Fibroblast of the aortic adventitia (primary cell): ENCODE data around the gene FER. TPM values are rescaled to one million over a fixed set of nuclear protein-coding genes. Genes with fewer than 3 reads are reported as not detected.
"Not testable (repeated sequence)": the region's sequence is repeated elsewhere in the genome, so short reads cannot be mapped to it uniquely, and the experiment has no call there.

Experiments
- DNase-seq: peaks from one replicate; pipeline ENCODE4 v3.0.0-alpha.2; 2010; ENCODE audit warnings: low read depth
- H3K4me3 ChIP-seq: 2 replicates; pipeline ENCODE4 v1.5.1; 2011; ENCODE audit warnings: low read depth, mild to moderate bottlenecking, control low read depth, low read length, moderate library complexity
- total RNA-seq: library from RNA; depleted of rRNA; stranded (reverse); fragments of >200 nt; gene quantifications from 2 replicates; pipeline ENCODE4 v1.2.3, GENCODE V29; 2012; ENCODE audit warnings: low replicate concordance
- TF ChIP-seq, protein P1 (sequence below): IDR thresholded peaks from 2 replicates; pipeline ENCODE4 v1.5.1; 2011; ENCODE audit warnings: mild to moderate bottlenecking, low read length, control low read depth, inconsistent platforms; ENCODE audit not compliant: insufficient read depth

FER gene
- total RNA-seq, 1 donor: 41.5 TPM

DNA sequence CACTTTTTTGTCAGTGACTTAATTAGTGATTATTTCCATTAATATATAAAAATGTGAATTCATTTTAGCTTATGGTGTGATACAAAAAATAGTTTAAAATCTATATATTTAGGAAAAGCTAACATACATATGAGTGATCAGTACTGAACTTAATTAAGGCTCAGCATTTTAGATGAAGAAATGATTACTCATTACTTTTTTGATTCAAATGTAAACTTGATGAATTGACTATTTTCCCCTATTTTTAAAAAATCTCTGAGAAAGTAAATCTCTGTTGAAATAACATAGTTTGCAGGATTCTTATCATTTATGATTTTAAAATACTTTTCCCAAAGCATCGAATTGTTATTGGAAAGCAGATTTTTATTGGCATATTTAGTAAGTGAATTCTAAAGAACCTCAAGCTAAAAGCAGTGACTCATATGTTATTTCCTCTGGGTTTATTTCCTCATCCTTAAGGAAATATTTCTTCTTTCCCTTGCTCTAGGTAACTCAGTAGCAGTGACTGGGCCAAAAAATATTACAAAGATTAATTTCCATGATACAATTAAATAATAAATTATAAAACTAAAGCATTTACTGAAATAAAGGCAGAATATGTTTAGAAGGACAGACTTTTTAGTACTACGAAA, 290.6 kb downstream of the FER start:
- DNase-seq: peak; percentile 24

DNA sequence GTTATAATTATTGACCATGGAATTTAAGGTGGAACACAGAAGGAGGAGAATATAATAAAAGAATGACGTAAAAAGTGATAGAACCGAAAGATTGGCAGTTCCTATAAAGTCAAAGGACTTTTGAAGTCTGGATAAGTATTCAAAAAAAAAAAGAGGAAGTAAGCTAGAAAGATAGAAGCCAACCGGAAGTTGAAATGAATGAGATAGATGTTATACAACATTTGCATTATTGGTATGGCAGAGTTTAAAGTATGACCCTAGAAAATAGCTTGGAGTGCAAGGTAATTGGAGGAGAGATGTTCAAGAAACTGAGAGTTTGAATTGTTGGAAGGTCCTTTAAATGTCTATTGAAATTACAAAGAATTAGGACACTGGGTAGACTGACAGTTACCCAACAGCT, 293.6 kb downstream of the FER start:
- no peak overlapping the region for H3K4me3 ChIP-seq
- TF ChIP-seq, protein P1, sequence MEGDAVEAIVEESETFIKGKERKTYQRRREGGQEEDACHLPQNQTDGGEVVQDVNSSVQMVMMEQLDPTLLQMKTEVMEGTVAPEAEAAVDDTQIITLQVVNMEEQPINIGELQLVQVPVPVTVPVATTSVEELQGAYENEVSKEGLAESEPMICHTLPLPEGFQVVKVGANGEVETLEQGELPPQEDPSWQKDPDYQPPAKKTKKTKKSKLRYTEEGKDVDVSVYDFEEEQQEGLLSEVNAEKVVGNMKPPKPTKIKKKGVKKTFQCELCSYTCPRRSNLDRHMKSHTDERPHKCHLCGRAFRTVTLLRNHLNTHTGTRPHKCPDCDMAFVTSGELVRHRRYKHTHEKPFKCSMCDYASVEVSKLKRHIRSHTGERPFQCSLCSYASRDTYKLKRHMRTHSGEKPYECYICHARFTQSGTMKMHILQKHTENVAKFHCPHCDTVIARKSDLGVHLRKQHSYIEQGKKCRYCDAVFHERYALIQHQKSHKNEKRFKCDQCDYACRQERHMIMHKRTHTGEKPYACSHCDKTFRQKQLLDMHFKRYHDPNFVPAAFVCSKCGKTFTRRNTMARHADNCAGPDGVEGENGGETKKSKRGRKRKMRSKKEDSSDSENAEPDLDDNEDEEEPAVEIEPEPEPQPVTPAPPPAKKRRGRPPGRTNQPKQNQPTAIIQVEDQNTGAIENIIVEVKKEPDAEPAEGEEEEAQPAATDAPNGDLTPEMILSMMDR: no peak
- no peak for DNase-seq

More for the DNA sequence above, 290.6 kb downstream of the FER start:
- TF ChIP-seq, protein P1: no peak
- no peak overlapping the region for H3K4me3 ChIP-seq

DNA sequence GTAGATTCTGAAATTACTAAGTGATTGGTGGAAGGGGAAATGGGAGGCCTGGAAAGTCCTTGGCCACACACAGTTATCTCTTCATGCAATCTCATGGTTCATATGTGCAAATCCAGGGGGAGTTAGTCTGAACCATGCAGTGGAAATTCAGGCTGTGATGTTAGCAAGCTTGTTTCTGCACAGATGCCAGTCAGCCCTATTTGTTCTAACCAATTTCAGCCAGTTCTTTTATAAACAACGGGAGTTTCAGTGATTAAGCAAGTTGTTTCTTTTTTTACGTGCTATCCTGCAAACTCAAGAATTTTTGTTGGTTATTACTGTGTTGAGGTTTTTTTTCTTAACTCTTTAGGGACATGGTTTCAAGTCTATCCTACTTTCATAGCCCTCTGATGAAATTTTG, 298.0 kb downstream of the FER start:
- H3K4me3 ChIP-seq: no peak overlapping the region
- TF ChIP-seq, protein P1: no peak
- no peak for DNase-seq

DNA sequence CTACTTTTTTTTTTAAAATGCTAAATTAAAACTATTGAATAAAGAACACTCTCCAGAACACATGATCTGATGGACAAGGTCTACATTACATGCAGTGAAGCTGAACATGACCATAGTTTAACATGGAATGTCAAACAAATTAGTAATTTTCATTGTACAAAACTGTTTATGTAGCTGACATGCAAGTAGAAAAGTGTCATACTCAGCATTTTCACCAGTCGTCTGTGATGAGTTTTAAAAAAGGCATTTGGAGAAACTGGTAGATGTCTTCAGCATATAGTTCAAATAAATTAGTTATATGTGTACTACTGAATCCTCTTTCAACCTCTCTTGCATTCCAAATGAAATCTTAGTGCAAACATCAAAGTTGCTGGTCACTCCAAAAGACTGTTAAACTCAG, 301.9 kb downstream of the FER start:
- TF ChIP-seq, protein P1: no peak
- DNase-seq: no peak

DNA sequence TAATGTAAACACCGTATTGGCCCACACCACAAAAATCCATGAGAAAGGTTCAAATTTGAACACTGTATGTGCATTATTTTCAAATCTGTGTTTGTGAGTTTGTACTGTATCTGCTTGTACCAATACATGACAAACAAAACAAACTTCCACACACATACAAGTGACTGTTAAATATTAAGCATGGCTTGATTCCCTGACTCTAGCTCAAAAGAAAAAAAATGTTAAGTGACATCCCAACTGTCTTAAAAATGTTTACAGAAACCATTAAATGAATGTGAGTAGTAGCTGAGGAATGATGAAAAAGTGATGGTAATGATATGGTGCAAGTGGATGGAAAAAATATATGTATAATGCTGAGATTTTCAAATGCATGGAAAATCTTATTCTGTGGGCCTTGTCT, 302.6 kb downstream of the FER start:
- H3K4me3 ChIP-seq, DNase-seq: not testable (repeated sequence)

More for the DNA sequence above, 301.9 kb downstream of the FER start:
- H3K4me3 ChIP-seq: no peak overlapping the region

DNA sequence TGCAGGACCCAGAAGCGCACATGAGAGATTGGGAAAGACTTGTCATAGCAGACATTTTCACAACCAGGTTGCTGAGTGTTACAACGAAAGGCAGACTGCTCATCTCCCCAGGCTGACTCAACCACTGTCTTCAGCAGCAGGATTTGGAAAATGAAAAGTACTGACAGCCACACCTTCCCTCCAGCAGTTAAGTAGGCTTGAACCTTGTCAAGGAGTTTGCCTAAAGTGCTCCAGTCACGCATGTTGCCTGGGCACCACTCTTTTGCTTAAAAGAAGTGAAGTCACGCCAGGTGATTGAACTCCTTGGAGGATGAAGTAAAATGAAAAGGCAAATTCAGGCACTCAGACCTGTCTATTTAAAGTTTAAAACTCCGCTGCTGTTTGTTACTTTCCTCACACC, 304.5 kb downstream of the FER start:
- DNase-seq, H3K4me3 ChIP-seq: not testable (repeated sequence)

DNA sequence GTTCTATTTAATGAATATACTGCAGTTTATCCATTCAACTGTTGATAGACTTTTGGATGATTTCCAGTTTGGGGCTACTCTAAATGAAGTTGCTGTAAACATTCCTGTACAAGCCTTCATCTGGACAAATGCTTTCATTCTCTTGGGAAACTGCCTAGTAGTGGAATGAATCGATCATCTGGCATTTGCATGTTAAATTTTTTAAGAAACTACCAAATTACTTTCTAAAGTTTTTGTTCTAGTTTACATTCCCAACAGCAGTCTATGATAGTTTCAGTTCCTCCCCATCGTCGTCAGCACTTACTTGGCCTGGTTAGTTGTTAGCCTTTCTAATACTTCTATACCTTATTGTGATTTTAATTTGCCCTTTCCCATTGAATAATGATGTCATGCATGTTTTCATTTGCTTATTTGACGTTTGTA, 306.3 kb downstream of the FER start:
- DNase-seq: peak; percentile 59

More for the DNA sequence above, 306.3 kb downstream of the FER start:
- TF ChIP-seq, protein P1: no peak
- no peak overlapping the region for H3K4me3 ChIP-seq
